Esophagus squamous epithelium (tissue), 4 donors: ENCODE results near the gene LILRA1.
"Not testable (repeated sequence)": the region's sequence is repeated elsewhere in the genome, so short reads cannot be mapped to it uniquely, and the experiment has no call there.

Experiments used
- POLR2A ChIP-seq, 4 donors: fragments of 450-650 bp; IDR thresholded peaks; one replicate each; pipeline ENCODE4 v1.6.1; 2017; ENCODE audit warnings: antibody characterized with exemption in 4 of 4, mild to moderate bottlenecking in 4 of 4, moderate library complexity in 3 of 4
- TF ChIP-seq, protein P1 (sequence below), 6 experiments: fragments of 450-650 bp in 4 of 6; fragments of 200-600 bp in 2 of 6; sonication (generic) in 2 of 6; IDR thresholded peaks; one replicate each; pipeline ENCODE4 v1.5.1; 2016 to 2019; ENCODE audit warnings: antibody characterized with exemption in 6 of 6, mild to moderate bottlenecking in 4 of 6, moderate library complexity in 4 of 6

DNA sequence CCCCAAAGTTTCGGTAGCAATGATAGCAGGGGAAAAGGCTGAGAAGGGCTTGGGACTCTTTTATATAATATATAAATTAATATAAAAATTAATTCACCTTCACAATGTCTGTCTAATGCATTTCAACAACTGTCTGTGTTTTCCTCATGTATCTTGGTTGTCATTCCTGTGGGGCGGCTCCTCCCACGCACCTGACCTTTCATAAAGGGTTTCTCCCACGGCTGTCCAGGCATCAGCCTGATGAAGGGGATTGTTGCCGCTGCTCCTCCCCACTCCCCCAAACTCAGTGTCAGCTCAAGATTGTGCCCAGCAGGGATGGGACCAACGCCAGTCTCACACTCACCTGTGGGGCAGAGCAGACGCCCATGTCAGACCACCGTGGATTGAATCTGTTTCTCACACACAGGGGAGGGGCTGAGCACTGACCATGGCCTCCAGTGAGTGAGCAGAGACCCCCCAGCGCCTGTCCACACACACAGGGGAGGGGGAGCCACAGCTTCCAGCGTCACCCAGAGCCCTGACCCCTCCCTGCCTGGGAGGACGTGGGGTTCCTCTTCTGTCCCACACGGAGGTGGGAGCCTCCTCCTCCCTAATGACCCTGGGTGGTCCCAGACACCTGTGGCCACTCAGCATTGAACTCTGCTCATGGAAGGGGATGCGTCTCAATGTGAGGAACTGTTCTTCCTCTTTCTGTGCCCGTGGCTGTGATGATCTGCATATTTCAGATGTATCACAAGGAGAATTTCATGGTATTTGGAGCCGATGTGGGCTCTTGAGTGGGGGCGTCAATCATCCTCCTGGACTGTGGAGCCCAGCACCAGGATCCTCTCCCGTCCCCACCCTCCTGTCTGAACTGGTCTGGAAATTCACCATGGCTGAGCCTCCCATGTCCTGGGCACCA lies 21.5 kb upstream of the LILRA1 start:
- TF ChIP-seq, protein P1, sequence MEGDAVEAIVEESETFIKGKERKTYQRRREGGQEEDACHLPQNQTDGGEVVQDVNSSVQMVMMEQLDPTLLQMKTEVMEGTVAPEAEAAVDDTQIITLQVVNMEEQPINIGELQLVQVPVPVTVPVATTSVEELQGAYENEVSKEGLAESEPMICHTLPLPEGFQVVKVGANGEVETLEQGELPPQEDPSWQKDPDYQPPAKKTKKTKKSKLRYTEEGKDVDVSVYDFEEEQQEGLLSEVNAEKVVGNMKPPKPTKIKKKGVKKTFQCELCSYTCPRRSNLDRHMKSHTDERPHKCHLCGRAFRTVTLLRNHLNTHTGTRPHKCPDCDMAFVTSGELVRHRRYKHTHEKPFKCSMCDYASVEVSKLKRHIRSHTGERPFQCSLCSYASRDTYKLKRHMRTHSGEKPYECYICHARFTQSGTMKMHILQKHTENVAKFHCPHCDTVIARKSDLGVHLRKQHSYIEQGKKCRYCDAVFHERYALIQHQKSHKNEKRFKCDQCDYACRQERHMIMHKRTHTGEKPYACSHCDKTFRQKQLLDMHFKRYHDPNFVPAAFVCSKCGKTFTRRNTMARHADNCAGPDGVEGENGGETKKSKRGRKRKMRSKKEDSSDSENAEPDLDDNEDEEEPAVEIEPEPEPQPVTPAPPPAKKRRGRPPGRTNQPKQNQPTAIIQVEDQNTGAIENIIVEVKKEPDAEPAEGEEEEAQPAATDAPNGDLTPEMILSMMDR (IDR thresholded peaks at IDR 0.05) = not testable (repeated sequence)
- not testable (repeated sequence) for TF ChIP-seq POLR2A (IDR thresholded peaks at IDR 0.05)
